ENCODE measurements around the gene NPM3.

Gene NPM3, protein sequence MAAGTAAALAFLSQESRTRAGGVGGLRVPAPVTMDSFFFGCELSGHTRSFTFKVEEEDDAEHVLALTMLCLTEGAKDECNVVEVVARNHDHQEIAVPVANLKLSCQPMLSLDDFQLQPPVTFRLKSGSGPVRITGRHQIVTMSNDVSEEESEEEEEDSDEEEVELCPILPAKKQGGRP

DNA sequence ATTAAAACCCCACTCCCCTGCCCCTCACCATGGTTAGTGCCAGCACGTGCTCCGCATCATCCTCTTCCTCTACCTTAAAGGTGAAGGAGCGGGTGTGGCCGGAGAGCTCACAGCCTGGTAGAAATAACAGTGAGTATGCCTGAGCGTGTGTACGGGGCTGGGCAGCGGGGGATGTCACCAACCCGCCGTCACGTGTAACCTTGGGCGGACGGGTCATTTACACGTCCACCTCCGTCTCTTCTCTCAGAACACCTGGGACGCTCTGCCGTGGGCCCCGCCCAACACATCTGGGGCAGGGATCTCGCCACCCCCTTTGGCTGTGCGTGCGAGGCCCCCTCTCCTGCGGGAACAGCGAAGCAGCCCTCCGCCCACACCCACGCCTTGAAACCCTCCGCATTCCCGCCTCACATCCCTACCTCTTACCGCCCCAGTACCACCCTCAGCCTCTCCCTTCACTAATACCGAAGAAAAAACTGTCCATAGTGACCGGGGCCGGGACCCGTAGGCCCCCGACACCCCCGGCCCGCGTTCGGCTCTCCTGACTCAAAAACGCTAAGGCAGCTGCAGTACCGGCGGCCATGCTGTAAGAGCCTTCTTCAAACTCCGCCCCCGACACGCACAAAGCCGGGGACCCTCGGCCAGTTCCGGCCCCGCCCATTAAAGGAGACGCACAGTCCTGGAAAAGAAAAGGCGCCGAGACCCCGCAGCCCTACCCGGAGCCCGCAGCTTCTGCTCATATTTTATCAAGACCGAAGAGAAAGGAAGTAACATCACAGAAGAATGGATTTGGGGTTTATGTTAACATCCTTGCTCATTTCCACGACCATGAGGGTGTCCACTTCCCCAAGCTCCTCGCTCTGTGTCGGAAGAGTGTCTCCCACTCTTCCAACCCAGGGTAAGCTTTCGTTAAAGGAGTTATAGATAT is at the start of gene NPM3:
TSS of gene NPM3 (minus strand) at position 636 of the 925 bp plus-strand sequence. CDS start at position 580, 56 bp downstream.
- peak; percentile 69 for DNase-seq

DNA sequence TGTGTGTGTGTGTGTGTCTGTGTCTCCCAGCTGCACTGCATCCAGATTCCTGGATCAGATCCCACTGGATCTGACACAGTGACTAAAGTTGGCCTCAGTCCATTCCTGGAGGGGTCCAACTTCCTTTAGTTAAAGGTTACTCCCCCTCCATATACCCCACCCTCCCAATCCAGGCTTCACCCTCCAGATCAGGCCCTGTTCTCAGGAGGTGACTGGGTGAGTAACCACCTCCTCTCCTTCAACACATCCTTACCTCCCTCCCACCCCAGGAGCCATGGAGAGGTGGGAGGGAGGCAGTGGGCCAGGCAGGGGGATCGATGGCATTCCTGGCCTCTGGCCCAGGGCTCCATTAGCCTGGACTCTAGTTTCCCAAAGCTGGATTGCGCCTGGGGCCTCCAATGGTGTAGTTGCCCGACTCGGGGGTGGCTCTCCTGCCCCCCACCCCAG is 49.1 kb upstream of the NPM3 start:
- DNase-seq = no peak

DNA sequence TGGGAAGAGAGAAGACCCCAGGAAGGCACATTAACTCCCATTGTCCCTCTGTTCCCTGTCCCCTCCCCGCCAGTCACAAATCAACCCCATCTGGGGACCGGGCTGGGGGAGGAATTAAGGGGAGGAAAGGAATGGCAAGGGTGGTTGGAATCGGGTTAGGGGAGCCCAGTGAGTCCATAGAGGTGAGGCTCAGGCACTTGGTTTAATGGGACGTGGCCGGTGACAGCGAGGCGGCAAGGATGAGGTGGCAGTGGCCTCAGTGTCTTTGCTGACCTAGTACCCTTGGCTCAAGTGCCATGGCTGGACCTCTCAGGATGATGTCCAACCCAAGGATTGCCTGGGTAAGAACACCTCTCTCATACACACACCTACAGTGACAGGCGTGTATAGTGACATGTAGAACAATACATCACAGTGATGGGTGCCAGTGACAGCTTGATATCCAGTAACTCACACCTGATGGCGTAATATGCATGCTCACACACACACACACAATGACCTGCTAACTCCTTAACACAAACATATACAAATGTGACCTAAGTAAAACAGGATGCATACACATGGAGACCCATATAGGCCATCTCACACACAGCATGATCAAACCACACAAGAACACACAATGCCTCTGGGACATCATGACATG is 48.0 kb upstream of the NPM3 start:
- DNase-seq = no peak

DNA sequence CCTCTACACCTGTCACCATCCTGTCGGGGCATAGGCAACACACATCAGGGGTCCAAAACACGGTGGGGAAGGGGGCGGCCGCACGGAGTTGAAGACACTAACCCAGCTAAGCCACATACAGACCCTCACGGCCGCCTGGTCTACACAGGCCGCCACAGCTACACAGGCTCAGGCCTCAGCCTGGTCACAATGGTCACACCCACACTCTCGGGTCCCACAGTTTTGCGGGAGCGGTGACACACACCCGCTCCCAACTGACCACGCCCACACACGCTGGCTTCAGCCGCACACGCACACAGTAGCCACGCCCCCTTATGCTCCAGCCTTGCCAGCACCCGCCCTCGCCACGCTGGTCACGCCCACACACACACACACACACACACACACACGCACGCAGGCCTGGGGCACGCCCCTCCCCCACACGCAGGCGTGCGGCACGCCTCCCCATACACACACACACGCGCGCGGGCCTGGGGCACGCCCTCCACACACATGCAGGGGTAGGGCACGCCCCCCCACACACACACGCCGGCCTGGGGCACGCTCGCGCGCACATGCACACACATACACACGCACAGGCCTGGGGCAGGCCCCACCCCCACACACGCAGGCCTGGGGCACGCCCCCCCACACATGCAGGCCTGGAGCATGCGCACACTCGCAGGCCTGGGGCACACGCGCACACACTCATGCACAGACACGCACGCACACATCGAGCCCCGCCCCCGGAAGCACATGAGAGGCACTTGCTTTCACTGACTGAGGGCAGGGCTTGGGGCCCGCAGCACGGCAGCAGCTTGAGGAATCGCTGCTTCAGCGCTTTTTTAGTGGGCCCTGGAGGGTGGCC is 47.3 kb upstream of the NPM3 start:
- peak; percentile 89 for DNase-seq

DNA sequence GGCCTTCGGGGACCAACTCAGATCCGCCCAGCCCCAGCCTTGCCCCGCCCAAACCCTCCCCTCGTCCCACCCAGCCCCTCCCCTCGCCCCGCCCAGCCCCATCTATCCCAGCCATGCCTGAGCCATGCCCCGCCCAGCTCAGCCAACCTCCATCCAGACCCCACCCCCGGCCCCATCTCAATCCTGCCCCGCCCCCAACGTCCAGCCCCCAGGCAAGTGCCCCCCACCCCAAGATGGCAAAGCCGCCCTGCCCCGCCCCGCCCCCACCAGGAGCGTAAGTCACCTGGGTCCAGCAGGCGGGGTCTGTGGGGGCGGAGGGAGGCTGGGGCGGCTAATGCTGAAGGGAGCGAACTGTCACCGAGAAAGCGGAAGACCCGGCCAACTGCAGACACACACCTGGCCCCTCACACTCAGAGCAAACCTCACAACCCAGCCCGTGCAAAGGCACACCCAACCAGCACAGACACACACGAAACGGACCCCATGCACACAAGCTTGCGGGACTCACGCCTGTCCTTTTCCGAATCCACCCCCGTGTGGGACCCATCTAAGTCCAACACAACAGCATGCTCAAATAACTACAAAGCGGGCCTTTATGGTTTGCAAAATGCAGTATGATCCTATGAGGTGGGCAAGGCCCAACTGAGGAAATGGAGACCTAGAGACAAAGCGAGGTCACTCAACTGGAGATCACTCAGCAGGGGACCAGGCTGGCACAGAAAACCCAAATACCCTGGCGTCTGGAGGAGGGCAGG is 46.5 kb upstream of the NPM3 start:
- DNase-seq = no peak

DNA sequence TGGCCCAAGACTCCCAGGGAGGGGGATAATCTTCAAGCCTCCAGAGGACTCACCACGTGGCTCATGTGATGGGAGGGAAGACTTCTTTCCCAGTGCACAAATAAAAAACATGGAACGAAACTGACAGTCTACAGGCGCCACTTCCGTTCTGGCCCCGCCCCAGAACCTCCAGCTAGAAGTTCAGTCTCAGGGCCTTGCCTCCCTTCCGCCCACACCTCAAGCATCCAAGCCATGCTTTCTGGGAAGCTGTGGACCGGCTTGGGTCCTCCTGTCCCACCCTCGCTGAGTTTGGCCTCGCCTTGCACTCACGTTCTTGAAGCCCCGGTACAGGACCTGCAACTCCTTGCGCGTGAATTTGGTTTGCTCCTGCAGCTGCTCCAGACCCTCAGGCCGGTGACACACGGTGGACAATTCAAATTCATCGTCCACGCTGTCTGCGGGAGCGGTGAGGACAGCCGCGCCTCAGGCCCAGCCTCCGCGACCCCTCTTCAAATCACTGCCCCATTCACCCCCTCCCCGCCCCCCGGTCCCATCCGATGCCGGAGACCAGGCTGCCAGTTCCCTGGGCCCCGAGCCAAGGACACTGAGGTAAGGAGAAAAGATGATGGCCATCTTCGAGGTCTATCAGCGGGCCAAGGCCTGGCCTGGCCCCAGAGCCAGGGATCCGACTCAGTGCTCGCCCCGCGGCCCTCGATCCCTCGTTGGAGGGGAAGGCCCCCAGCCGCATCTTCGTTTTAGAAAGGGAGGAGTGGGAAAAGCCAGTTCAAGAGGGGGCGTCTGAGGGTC is 45.7 kb upstream of the NPM3 start:
- DNase-seq = no peak

DNA sequence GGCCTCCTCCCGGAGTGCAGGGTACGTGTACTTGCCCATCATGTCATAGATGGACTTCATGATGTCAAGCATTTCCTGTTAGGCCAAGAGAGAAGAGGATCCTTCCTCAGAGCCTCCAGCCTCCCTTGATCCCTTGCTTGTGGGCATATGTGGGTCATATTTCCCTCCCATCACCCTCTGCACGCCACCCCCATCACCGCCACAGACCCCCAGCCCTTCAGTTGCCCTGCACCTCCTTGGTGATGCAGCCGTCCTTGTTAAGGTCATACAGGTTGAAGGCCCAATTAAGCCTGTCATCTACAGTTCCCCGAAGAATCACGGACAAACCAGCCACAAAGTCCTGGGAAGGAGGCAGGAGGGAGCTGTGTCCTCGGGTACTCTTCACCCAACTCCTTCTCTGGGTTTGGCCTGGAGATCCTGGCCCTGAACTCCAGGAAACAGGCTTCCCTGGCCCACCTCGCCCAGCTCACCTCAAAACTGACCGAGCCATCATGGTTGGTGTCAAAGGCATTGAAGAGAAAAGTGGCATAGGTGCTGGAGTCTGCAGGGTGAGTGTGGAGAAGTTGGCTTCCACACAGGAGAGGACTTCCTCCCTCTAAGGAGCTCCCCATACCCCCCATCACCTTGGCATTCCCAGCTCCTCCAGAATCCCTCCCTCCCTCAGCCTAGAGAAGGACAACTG is 44.8 kb upstream of the NPM3 start:
- no peak for DNase-seq

DNA sequence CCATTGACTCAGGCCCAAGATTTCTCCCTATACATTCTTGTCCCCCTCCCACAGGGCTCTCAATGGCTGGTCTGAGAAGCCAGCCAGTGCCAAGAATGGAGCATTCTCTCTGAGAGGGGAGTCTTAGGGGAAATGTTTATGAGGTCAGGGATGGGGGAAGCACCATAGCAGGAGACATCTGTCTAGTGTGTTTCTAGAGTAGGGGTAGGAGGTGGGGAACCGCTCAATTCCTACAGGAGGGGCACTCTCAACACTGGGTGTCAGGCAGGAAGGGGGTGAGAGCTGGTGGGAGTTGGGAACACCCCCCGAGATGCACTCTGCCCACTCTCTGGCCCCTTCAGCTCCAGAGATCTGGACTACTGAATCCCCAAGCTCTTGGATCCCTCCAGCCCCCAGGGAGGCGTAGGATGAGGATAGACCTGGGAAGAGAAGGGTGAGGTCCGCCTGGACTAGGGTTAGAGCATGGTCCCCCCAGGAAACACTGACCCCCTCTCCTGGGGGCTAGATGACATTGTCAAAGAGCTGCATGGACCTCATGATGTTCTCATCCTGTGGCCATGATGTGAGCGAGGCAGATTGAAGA is 43.7 kb upstream of the NPM3 start:
- DNase-seq = no peak

DNA sequence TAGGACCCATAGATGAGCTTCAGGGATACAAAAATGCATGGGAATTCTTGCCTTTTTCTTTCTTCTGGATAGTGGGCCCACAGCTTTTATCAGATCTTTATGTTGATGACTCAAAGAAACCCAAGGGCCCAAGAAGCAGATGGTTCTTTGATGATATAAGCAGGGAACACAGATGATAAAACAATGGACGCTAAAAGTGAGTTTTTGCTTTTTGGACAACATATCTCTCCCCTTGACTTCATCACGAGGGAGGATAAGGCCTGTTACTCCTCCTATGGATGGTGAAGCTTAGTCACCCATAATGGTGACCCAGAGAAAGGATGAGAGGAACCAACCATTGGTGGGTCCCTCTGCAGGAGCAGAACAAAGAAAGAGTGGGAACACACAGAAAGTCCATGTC is 41.5 kb upstream of the NPM3 start:
- no peak for DNase-seq

DNA sequence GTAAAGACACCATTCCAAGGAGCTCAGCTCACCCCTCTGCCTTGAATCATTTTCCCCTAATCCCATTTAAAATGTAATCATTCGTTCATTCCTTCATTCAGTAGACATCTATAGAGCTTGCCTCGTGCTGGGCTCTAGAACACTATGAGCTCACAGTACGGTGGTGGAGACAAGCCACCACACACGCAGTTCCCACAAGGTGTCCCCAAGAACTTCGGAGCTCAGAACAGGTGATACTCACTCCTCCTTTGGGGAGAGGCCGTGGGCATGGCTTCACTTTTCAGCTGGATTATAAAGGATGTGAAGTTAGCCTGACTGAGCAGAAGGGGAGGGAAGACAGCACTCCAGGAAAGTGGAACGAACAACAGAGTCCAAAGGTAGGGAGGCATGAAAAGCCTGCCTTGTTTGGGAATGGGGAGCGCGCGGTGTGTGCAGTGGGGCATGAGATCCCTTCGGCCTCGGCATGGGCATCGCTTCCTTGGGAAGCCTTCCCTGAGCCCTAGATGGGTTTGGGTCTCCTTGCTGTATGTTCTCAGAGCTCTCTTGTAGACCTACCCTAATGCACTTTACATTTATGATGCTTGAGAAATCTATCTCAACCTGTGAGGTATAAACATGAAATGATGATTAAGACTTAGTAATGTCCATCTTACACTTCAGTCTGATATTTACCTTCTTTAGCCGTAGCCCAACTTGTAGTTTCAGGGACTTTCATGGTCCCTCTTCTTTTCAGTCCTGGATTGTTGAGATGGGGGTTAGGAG is 35.8 kb upstream of the NPM3 start:
- no peak for DNase-seq

DNA sequence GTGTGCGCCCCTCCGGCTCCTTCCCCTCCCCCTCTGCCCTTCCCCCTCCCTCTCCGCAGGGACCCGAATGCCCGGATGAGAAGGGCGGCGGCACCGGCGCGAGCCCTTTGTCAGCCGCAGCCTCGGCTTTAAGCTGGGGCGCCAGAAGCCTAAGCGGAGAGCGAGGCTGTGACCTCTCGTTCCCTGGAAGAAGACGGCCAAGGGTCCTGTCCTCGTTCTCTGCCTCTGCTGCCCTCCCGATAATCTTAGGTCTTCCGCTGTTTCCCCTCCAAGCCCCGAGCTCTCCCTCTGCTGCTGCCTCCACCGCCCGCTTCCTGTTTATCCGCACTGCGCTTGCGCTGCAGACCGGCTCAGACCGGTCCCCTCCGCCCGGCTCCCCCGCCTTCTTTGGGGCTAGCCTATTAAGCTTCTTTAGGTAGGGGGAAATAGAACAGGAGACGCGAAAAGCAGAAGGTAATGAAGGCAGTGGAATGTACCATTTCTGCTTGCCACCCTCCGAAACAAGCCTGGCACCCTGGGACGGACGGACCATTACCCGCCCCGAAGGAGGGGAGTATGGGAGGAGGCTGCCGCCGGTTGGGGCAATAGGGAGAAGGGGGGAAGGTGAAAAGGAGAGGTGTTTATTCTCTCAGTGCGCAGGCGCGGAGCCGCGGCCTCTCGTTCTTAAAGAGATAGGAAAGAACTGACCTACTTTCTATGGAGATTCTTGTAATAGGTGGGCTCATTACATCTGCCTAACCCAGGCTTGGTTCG is 35.0 kb upstream of the NPM3 start, which contains the start of gene OGA:
TSS of gene OGA (minus strand) at position 326 of the 753 bp plus-strand sequence. CDS start 422 bp downstream, outside the sequence.
- DNase-seq = peak; percentile 100

DNA sequence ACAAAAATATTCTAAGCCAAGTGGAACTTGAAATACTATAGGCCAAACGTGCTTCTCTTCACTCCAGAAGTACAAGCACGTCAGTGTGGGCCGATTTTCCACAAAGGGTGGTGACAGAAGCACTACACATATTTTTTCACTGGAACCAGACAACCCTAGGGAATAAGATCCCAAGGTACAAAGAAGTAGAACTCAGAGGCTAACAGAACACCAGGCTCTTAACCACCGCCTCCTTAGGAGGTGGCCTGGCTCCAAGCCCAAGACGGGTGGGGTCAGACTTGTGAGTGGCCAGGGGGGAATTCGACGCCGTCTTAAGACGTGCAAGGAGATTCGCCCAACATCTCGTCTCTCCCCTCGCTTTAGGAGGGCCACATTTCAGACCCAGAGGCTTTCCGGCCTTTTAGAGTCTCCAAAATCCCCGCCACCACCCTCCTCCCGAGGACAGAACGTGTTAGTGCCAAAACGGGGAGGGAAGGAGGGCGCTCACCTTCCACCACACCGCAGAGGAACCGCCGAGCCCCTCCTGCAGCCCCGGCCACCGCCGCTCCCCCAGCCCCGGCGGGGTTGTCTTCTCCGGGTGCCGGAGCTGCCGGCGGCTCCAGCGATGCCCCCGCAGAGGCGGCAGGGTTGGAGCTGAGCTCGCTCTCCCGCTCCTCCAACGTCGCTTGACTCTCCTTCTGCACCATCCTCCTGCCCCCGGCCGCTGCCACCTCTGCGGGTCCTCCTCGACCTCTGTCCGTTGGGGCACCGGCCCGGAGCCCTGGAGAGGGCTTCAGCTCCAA is 34.3 kb upstream of the NPM3 start:
- peak; percentile 47 for DNase-seq

DNA sequence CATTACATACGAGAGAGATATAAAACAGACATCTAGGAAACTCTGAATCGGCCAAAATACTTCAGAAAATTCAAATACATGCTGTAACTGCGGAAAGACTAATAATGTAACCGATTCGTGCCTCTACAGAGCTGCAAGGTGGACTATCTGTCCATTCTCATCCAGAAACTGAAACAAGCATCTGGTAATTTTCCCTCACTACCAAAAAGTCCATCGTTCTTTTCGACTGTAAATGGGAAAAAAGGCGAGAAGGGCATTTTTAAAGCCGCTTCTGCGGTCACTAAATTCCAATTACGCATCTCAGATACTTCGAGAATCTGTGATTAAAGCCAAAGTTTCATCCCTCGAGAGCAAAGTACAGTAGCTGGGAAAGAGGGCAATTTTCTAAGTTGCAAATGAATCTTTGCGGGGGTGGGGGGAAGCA is 33.7 kb upstream of the NPM3 start:
- no peak for DNase-seq

DNA sequence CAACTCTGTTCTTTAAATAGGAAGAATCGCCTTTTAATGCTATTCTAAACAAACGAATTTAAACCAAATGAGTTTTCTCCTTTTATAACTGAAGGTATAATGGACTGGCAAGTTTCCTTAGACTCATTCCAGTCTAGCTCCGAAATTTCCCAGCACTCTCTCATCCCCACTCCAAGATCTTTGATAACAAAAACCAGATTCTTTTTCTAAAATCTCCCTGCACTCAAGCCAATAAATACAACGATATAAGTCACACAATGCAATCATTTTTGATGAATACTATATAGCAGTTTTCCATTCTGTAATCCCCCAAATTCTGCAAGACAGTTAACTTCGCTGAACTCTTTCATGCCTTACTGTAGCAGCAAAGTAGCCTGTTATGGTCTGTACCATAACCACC is 33.1 kb upstream of the NPM3 start:
- no peak for DNase-seq

DNA sequence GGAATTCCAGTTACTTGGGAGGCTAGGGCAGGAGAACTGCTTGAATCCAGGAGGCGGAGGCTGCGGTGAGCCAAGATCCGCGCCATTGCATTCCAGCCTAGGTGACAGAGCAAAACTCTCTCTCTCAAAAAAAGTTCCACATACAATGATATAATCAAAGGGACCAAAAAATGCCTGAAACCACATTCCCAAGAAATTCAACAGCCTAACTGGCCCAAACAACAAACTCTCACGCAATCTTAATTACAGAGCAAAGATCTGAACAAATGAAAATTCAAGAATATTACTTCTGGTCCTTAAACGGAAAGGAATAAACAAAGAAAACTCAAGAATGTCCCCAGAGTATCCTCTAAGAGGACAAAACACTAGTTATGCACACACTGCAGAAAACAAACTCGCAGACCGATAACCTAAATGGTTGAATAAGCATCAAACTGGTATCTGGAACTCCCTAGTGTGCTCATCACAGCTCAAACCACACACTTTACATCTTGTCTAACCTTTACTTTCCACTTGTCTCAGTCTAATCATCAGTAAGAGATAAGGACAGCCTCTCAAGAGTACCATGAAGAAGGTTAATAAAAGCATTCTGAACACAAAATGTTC is 31.3 kb upstream of the NPM3 start:
- DNase-seq = no peak

DNA sequence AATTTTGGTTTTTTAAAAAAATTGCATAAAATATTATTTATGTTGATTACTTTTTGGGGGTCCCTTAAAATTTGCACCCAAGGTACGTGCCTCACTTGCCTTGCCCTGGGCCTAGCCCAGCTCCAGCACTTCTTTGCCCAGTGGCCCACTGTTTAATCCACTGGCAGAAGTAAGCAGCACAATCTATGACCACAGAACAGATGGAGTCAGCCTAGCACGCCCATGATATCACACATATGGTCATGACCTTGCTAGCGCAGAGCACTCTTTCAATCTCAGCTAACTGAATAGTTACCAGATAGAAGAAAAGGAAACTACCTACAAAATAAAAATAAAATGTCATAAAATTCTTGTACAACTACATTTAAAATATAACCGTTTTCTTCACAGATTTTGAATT is 29.4 kb upstream of the NPM3 start:
- no peak for DNase-seq

DNA sequence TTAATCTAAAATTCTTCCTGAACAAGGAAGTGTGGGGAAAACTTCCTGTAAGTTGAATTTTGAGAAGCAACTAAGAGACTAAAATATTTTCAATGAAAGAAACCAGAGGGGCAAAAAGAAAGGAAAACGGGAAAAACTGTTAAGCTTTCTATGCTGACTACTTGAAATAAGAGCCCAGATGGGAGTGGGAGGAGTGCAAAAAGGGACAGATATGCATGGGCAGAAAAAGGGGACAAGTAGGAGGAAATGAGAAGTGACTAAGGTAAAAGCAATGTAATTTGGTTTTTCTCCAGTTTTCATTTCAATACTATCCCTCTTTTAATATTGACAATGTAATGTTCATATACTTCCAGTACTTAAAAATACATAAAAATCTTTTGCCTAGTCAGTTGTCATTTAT is 23.9 kb upstream of the NPM3 start:
- DNase-seq = no peak
